ENCODE measurements around the gene RGL3.
"Not testable (repeated sequence)": the region's sequence is repeated elsewhere in the genome, so short reads cannot be mapped to it uniquely, and the experiment has no call there.

The RGL3 gene

DNA sequence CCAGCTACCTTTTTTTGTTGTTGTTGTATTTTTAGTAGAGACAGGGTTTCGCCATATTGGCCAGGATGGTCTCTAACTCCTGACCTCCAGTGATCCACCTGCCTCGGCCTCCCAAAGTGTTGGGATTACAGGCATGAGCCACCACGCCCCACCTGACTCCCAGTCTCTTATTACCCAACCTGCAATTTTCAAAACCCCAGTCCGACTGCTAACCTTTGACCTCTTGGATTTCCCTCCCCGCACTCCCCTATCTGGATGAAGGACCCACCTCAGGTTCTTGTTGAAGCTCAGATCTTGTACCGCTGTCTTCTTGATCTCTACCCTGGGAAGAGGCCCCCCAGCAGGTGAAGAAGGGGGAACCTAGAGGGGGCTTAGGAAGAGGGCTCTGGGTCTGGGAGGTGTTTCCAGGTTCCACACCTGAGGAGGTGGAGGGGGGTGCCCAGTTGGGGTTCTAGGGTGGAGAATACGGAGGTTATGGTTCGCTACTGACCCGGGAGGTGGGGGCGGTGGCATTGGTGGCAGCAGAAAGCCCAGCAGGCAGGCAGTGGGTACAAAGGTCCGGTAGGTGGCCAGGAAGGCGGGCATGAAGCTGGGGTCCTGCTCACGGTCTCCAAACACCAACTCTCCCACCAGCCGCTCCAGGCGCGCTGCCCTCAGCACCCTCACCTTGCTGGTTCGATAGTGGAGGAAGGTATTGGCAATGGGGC lies 2.6 kb downstream of the RGL3 start:
- DNase-seq: no peak

DNA sequence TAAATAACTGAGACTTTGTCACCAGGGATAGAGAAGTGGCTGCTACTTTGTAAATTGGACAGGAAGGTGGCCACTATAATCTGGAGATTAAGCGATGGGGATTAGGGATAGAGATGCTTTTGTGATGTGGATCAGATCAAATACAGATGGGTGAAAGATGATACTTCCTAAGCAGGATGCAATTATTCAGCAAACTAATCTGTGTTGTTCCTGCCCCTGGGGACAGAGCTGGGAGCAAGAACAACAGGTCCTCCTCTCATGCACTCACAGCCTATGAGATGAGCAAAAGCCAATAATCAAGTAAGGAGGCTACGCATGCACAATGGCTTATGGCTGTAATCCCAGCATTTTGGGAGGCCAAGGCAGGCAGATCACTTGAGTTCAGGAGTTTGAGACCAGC lies 4.6 kb downstream of the RGL3 start:
- DNase-seq: no peak

DNA sequence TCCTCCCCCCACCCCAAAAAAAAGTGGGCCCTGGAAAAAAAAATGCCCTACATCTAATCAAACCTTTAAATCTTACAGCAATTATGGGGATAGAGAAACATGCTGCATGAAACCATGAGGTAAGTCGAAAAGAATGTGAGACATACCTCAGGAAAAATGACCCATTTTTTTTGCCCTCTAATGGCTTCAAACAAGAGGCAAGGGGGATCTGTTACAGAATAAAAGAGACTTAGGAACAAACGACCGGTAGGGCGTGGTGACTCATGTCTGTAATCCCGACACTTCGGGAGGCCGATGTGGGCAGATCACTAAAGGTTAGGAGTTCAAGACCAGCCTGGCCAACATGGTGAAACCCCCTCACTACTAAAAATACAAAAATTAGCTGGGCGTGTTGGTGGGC lies 8.4 kb downstream of the RGL3 start:
- no peak for DNase-seq

DNA sequence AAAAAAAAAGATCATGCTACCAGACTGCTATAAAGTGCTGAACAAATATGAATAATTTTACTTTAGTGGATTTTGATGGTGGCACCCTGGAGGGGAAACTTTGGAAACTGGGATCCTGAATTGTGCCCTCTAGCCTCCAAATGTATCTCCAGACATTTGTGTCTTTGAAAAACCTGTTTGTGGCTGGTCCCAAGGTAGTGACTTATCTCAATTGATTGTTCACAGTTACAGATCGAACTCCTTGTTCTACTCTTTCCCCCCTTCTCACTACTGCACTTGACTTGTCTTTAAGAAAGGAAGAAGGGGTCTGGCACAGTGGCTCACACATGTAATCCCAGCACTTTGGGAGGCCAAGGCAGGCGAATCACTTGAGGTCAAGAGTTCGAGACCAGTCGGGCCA lies 10.5 kb downstream of the RGL3 start:
- DNase-seq: no peak

DNA sequence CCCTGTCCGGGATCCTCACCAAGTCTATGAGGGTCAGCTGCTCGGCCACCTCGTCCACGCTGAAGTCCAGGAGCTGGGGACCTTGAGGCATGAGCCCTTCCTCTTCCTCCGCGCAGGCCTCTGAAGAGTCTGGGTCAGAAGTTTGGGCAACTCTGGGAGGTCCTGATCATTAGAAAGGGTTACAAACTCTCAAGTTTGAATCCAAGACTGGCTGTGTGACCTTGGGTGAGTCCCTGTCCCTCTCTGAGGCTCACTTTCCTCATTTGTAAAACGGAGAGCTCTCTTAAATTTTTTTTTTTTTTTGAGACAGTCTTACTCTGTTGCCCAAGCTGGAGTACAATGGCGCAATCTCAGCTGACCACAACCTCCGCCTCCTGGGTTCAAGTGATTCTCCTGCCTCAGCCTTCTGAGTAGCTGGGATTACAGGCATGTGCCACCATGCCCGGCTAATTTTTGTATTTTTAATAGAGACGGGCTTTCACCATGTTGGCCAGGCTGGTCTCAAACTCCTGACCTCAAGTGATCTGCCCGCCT lies 12.3 kb downstream of the RGL3 start:
- not testable (repeated sequence) for DNase-seq

DNA sequence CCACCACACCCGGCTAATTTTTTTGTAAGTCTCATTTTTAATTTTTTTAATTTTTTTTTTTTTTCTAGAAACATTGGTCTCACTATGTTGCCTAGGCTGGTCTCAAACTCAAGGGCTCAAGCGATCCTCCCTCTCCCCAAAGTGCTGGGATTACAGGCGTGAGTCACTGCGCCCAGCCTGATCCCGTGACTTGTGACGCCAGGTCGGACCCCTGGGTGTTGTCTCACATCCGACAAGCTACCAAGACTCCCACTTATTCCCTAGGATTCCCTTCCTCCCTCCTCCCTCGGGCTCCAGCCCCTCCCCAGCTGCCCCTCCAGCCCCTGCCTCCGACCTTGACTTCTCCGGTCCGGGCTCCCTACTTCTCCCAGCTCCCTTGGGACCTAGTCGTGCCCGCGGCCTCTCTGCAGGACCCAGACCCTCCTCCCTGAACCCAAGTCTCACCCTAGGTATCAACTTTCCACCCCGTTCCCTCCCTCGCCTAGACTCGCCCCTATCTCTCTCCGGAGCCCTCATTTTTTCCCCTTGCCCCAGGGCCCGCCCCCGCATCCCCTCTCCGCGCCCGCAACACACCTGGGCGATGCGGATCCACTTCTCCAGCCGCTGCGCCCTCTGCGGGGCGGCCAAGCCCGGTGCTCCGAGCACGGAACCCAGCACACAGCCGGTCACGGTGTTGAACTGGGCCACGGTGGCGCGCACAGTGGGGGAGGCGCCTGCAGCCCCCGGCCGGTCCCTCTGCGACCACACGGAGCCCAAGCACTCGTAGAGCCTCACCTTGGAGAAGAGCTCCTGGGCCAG lies 13.1 kb downstream of the RGL3 start:
- no peak for DNase-seq

DNA sequence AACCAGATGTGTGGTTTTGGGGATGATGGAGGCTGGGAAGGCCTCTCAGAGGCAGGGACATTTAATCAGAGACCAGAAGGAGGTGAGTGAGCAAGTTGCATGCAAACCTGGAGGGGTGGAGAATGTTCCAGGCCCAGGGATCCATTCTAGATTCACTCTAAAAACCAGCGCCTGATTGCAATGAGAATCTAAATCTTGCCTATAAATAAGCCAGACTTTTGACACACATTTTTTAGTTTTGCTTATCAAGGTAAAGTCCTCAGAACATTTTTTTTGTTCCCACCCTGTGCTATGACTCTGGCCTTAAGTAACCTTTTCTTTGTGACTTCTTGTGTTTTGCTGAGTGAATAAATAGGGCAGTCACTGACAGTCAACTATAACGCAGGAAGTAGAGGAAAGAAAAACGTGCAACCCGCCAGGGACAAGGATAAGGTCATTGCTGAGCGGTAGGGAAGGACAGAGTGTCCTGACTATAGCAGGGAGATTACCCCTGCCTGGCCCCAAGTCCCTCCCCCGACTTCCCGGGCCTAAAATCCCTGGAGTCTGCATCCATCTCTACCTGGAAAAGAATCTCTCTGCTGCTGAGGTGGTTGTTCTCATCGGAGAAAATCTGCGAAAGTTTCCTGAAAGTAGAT lies 14.4 kb downstream of the RGL3 start:
- DNase-seq: no peak

DNA sequence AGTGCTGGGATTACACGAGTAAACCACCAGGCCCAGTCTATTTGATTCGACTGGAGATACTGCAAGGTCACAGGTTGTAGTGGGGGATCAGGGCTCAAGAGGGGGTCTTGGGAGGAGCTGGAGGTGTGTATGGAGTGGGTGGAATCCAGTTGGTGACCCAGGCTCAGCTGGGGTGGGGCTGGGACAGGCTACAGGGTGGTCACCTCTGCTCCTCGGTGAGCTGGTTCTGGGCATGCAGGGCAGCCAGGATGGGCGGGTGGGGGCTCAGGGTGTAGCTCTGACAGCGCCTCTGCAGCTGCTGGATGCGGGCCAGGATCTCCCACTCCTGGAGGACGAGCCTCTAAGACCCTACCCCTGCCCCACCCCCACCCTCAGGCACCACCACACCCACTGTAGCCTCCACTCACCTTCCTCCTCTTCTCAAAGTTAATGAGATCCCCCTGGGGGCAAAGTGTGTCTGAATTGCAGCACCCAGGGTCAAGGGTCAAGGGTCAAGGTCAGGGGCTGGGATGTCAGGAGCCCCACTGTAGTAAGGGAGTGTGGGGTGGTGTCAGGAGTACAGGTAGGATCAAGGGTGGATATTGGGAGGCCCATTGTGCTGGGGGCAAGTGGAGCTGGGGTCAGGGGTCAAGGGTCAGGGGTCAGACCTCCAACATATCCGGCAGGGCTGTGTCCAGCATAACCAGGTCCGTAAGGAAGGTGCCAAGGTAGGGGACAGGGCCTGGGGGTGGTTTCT lies 17.1 kb downstream of the RGL3 start:
- no peak for DNase-seq

DNA sequence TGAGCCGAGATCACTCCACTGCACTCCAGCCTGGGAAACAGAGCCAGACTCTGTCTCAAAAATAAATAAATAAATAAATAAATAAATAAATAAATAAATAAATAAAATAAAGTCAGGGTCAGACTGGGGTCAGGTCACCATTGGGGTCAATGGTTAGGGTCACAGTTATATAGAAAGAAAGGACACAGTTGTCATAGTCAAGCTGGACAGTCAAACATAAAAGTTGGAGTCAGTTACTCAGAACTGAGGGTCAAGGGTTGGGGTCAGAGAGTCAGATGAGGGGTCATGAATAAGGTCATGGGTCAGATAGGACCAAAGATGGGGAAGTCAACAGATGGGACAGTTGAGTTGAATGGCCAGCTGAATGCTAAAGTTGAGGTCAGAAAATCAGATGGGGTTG lies 18.3 kb downstream of the RGL3 start:
- DNase-seq: no peak

DNA sequence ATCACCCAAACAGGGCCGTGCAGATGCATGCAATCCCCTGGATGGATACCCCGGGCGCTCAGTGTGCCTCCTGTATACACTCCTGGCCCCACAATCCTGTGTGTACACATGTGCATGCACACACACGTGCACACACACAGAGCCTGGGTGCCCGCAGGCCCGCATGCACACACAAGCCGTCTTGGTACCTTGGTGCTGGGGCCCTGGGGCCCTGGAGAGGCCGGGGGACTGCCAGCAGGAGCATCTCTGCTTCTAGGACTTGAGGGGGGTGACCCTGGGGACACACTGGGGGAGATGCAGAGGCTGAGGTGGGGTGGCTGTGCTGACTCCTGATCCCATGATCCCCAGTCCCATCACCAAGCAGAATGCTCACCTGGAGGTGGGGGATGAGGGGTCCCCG lies 19.4 kb downstream of the RGL3 start:
- no peak for DNase-seq

DNA sequence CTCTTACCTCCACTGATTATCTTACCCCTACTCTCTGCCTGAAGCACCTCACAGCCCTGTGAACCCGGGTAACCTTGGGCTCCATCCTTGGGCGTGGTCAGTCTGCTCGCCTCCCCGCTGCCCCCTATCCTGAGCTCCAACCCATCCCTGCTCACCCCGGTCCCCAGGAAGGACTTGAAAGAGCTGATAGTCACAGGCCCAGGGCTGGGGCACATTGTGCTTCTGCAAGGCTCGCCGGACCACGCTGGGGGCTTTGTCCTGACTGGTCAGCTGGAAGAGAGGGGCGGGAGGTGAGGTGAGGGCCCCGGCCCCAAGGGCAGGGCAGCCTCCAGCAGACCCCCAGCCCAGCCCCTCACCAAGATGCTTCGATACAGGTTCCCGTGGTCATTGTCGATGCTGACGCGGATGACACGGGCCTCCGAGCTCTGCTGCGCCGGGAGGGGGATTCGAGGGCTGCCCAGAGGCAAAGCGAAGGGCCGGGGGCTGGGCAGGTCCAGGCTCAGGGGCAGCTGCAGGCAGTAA lies 22.0 kb downstream of the RGL3 start:
- DNase-seq: no peak

DNA sequence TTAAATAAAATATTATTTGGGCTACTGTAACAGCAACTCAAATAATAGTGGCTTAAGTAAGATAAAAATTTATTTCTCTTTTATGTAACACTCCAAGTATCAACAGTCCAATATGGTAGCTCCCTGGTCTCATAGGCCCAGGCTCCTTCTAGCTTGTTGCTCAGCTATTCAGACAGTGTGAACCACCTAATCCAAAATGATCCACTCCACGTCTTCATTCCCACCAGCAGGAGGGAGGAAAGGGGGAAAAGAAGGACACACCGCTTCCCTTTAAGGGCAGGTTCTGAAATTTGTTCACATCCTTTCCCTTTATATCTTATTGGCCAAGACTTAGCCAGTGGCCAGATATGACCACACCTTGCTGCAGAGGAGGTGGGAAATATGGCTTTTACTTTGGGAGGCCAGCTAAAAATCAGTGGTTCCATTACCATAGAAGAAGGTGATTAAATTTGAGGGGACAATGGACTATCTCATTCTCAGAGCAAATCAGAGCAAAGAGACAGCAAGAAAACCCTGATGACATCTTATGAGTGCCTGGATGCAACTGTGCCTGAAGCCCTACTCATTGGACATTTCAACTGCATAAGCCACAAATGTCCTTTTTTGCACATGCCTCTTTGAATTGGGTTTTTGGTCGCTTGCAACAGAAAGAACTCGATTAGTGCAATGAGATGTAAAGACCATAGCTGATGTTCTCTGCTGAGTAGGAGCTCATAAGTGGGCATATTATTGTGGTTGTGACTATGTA lies 28.0 kb downstream of the RGL3 start:
- no peak for DNase-seq

DNA sequence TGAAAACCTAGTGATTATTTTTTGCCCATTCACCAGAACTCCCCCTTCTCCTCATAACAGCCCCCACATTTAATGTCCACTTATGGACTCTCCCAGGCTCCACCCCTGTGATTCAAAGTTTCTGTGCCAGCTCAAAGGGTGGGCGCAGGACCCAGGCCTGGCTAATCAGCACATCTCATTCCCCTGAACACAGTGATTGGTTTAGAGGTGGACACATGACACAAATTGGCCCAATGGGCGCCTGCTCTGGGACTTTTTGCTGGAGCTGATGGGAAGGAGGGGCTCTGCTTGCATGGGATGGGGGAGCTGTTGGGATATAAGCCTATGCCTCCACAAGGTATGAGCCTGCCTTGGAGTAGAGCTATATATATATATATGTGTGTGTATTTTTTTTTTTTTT lies 28.8 kb downstream of the RGL3 start:
- no peak for DNase-seq

DNA sequence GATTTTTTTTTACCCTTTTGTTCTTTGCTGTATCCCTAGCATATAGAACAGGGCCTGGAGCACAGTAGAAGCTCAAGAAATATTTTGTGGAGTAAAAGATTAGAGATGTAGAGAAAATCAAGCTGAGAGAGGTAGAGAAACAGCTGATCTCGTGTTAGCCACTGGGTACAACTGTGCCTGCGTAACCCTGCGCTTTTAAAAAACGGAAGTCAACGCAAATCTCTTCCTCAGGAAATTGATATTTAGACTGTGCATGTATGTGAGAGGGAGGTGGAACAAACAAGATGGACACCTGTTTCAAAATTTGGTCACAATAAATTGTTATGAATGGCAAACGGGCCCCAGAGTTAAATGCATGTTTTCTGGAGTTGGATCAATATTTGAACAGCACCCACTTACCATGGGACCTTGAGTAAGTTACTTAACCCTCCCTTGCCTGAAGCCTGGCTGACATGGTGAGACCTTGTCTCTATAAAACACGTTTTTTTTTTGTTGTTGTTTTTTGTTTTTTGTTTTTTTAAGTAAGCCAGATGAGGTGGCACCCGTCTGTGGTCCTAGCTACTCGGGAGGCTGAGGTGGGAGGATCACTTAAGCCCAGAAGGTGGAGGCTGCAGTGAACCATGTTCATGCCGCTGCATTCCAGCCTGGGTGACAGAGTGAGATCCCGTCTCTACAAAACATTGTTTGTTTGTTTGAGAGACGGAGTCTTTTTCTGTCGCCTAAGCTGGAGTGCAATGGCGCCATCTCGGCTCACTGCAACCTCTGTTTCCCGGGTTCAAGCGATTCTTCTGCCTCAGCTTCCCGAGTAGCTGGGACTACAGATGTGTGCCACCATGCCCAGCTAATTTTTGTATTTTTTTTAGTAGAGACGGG lies 31.7 kb downstream of the RGL3 start:
- DNase-seq: no peak

DNA sequence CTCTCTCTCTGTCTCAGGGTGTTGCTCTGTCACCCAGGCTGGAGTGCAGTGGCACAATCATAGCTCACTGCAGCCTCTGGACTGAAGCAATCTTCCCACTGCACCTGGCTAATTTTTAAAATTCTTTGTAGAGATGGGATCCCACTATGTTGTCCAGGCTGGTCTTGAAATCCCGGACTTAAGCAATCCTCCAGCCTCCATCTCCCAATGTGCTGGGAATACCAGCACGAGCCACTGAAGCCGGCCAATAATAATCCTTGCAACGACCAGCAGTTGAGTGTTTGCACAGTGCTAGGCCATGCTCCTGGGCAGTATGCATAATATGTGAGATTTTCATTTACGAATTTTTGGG lies 34.4 kb downstream of the RGL3 start:
- no peak for DNase-seq

DNA sequence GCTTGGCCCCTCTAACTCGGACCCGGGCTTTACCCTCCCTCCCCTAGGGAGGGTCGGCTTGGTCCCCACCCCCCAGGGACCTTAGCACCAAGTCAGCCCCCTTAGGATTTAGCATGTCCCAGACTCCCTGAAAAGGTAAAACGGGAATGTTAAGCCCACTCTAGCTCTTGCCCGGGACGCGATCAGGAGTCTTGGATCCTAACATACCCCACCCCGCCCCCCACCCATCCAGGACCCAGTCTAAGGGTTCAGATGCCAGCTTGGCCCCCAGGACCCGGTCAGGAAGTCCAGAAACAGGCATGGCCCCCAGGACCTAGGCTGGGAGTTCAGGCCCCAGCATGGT lies 35.4 kb downstream of the RGL3 start:
- no peak for DNase-seq

DNA sequence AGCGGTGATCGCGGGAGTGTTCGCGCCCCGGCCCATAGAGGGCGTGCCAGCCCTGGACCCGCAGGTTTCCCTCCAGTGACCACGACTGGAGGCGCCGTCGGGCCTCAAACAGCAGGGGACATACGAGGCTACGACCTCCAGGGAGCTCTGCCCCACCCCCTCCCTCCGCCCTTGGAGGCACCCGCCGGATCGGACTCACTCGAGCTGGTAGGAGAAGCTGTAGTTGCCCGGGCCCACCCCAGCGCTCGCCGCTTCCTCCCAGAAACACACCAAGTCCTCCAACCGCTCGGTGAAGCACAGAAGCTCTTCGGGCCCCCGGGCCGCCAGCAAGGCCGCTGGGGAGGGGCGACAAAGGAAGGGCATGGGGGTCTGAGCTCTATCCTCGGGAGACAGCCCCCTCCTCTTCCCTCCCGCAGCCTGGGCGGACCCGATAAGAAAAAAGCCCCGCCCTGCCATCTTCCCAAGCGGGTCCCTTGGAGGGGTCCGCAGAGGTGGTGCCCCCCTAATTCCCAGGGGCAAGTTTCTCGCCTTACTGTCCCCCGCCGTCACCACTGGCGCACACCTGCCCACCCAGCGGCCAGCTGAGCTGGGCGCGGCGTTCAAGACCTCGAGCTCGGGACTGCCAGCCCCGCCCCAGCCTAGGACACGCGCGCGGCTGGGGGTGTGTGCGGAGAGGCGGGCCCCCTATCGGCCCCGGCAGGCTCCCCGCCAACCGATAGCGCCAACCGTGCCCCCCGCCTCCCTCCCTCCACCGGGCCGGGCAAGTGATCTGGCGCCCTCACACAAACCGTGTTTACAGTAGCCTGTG lies 36.0 kb downstream of the RGL3 start:
- peak; percentile 19 for DNase-seq

DNA sequence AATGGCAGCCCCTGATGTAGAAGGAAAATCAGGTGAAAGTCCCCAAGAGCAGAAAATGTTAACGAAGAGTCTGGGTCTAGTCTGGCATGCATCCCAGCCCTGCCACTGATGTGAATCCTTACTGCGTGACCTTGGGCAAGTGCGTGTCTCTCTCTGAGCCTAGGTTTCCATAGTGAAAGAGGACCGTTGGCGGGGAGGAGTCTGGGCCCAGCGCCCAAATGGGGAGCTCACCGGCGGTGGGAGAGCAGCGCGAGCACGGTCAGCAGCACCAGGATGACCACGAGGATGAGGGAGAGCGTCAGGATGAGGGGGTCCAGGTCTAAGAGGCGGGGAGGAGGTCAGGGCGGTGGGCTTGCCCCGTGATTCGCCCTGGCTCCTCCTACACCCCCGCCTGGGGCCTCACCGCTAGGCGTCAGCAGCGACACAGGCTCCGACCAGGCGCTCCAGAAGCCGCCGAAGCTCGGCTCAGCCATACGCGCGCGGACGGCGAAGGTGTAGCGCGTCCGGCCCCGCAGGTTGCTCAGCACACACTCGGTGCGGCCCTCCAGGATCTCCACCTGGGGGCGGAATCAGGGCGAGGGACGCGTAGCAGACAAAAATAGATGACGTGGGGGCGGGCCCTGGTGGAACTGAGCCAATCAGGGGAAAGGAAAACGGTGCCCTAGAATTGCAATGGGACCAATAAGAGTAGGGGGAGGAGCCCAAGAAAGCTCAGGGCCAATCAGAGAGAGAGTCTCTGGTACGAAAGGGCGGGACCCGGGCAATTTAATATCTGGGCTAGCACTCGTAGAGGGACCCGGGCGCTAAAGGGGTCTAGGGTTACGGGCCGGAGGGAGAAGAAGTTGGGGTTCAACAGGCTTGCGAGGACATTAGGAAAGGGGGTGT lies 38.2 kb downstream of the RGL3 start:
- DNase-seq: peak; percentile 96

DNA sequence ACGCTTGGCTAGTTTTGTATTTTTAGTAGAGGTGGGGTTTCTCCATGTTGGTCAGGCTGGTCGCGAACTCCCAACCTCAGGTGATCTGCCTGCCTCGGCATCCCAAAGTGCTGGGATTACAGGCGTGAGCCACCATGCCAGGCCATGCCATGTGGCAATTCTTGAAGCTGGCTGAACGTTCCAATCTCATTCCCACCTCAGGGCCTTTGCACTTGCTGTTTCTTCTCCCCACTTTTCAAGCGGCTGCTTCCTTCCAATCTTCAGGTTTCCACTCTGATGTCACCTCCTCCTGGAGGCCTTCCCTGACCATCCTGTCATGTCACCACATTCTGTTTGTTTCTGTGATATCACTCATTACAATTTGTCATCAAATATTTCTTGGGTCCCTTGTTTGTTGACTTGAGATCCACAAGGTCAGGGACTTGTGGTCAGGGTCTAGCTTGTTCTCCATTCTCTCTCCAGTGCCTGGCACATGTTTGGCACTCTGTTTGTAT lies 39.2 kb downstream of the RGL3 start:
- DNase-seq: no peak

Data from NCI-H2227 treated with DMSO at 0.1 percent for 48 hours (cell line).